Caco-2 (cell line): Measurements from ENCODE around the gene MROH7. TPM values are rescaled to one million over a fixed set of nuclear protein-coding genes. Genes with fewer than 3 reads are reported as not detected.

Experiments
- BruUV-seq: library from RNA; stranded (reverse); fragments of 400-500 nt; replicated peaks from 2 replicates; lab custom pipeline; 2021; lab: Mats Ljungman, UMichigan
- CTCF ChIA-PET: fragments of 300-600 bp; sonication (Branson Sonifier 250); formaldehyde crosslinking; loops from one replicate; lab custom pipeline; 2022; ENCODE audit warnings: antibody characterized with exemption; lab: Charles Lee
- POLR2A ChIA-PET: fragments of 300-600 bp; sonication (Branson Sonifier 250); formaldehyde crosslinking; loops from one replicate; lab custom pipeline; 2022; ENCODE audit warnings: antibody characterized with exemption; lab: Charles Lee
- DNase-seq, 2 experiments: peaks; one replicate each; pipeline versions ENCODE4 v3.0.0 to v3.0.0-alpha.2; 2020 to 2022
- H3K27me3 ChIP-seq: replicated peaks from 2 replicates; pipeline ENCODE4 v1.6.0; 2011; ENCODE audit warnings: low read length; ENCODE audit not compliant: control insufficient read depth, insufficient read depth
- H3K36me3 ChIP-seq: 2 replicates; pipeline ENCODE4 v1.5.1; 2011; ENCODE audit warnings: low read length; ENCODE audit not compliant: control insufficient read depth, insufficient read depth
- H3K4me1 ChIP-seq: fragments of 250-450 bp; sonication (Bioruptor Pico); 2 replicates; pipeline ENCODE4 v1.5.1; 2020; ENCODE audit warnings: mild to moderate bottlenecking
- H3K4me3 ChIP-seq: 2 replicates; pipeline ENCODE4 v1.5.1; 2011; ENCODE audit warnings: low read depth, mild to moderate bottlenecking, control low read depth, low read length
- H3K9me3 ChIP-seq: fragments of 250-450 bp; sonication (Bioruptor Pico); 2 replicates; pipeline ENCODE4 v1.5.1; 2020; ENCODE audit warnings: mild to moderate bottlenecking, moderate library complexity
- H3K27ac Mint-ChIP-seq: one replicate; pipeline ENCODE4 v1.8.0; 2022; ENCODE audit warnings: mixed read lengths; ENCODE audit not compliant: unreplicated experiment
- H3K27me3 Mint-ChIP-seq: one replicate; pipeline ENCODE4 v1.8.0; 2022; ENCODE audit warnings: mixed read lengths; ENCODE audit not compliant: insufficient read depth, unreplicated experiment
- H3K36me3 Mint-ChIP-seq: one replicate; pipeline ENCODE4 v1.8.0; 2022; ENCODE audit warnings: mild to moderate bottlenecking, mixed read lengths; ENCODE audit not compliant: insufficient read depth, unreplicated experiment
- H3K4me1 Mint-ChIP-seq: one replicate; pipeline ENCODE4 v1.8.0; 2022; ENCODE audit warnings: low read depth, mixed read lengths; ENCODE audit not compliant: unreplicated experiment
- H3K4me3 Mint-ChIP-seq: one replicate; pipeline ENCODE4 v1.8.0; 2022; ENCODE audit warnings: mild to moderate bottlenecking, moderate library complexity, mixed read lengths; ENCODE audit not compliant: unreplicated experiment
- H3K9me3 Mint-ChIP-seq: one replicate; pipeline ENCODE4 v1.8.0; 2022; ENCODE audit warnings: mixed read lengths; ENCODE audit not compliant: unreplicated experiment
- intact Hi-C: fragments of 100-400 bp; cut with micrococcal nuclease; formaldehyde crosslinking; loops from one replicate; pipeline ENCODE4 v1.10.0; 2022; ENCODE audit not compliant: unreplicated experiment
- total RNA-seq: library from RNA; stranded (reverse); gene quantifications from 2 replicates; pipeline ENCODE4 v1.2.3, GENCODE V29; 2022
- TF ChIP-seq, protein P1 (sequence below), 2 experiments: fragments of 200-600 bp in 1 of 2; IDR thresholded peaks; 1 replicate in 1 of 2; 2 replicates in 1 of 2; pipeline versions ENCODE4 v1.5.1 to v1.8.0; 2011 to 2022; ENCODE audit warnings: antibody characterized with exemption in 1 of 2, control low read depth in 1 of 2, inconsistent platforms in 1 of 2, low read depth in 1 of 2, low read length in 1 of 2, mild to moderate bottlenecking in 1 of 2, moderate library complexity in 1 of 2; ENCODE audit not compliant: insufficient read depth in 1 of 2, severe bottlenecking in 1 of 2, unreplicated experiment in 1 of 2

The MROH7 gene
- total RNA-seq, 1 experiment from 2014 or later = not detected

DNA sequence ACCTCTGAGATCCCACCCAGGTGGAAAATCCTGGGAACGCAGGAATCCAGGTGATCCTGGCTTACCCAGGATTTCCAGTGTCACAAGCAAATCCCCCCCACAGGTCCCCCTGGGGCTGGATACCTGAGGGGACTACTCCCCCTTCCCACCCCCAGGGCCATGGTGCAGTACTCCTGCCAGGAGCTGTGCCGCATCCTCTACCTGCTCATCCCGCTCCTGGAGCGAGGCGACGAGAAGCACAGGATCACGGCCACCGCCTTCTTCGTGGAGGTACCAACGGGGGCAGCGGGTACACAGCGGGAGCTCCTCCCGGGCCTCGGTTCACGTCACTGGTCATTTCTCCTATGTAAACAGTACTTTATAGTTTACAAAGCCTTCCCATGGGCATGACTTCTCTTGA is 53.6 kb downstream of the MROH7 start:
- CTCF ChIA-PET = no interaction called here
- Histone ChIP-seq H3K4me3 (no peak overlapping the region), H3K4me1 (no peaks in the 10 kb centered on the region), H3K9me3 (no peaks in the 10 kb centered on the region), H3K27me3 (no peaks in the 10 kb centered on the region), H3K36me3 (no peaks in the 10 kb centered on the region)
- TF ChIP-seq, protein P1, sequence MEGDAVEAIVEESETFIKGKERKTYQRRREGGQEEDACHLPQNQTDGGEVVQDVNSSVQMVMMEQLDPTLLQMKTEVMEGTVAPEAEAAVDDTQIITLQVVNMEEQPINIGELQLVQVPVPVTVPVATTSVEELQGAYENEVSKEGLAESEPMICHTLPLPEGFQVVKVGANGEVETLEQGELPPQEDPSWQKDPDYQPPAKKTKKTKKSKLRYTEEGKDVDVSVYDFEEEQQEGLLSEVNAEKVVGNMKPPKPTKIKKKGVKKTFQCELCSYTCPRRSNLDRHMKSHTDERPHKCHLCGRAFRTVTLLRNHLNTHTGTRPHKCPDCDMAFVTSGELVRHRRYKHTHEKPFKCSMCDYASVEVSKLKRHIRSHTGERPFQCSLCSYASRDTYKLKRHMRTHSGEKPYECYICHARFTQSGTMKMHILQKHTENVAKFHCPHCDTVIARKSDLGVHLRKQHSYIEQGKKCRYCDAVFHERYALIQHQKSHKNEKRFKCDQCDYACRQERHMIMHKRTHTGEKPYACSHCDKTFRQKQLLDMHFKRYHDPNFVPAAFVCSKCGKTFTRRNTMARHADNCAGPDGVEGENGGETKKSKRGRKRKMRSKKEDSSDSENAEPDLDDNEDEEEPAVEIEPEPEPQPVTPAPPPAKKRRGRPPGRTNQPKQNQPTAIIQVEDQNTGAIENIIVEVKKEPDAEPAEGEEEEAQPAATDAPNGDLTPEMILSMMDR (IDR thresholded peaks at IDR 0.05; ENCODE audit: insufficient read depth in 1 of 2, low read depth in 1 of 2, low read length in 1 of 2, severe bottlenecking in 1 of 2, unreplicated experiment in 1 of 2) = no peak
- intact Hi-C loops = no loop called here
- no peaks in the 10 kb centered on the region for H3K9me3 Mint-ChIP-seq
- H3K27me3 Mint-ChIP-seq = no peaks in the 10 kb centered on the region
- H3K27ac Mint-ChIP-seq = no peak overlapping the region
- no peak overlapping the region for H3K4me3 Mint-ChIP-seq
- H3K4me1 Mint-ChIP-seq = no peaks in the 10 kb centered on the region
- BruUV-seq = no TSS peak
- no peak for DNase-seq
- no peaks in the 10 kb centered on the region for H3K36me3 Mint-ChIP-seq
- POLR2A ChIA-PET = no interaction called here

GRCh38 chr1:54695764-54696163 is 54.2 kb downstream of the MROH7 start:
- intact Hi-C loops = no loop called here
- Histone ChIP-seq H3K4me1 (no peaks in the 10 kb centered on the region), H3K9me3 (no peaks in the 10 kb centered on the region), H3K36me3 (no peaks in the 10 kb centered on the region), H3K4me3 (no peak overlapping the region), H3K27me3 (no peaks in the 10 kb centered on the region)
- no TSS peak for BruUV-seq
- CTCF ChIA-PET = no interaction called here
- no peaks in the 10 kb centered on the region for H3K9me3 Mint-ChIP-seq
- no peak for DNase-seq
- POLR2A ChIA-PET = no interaction called here
- no peaks in the 10 kb centered on the region for H3K4me1 Mint-ChIP-seq
- no peak overlapping the region for H3K4me3 Mint-ChIP-seq
- H3K27ac Mint-ChIP-seq = no peak overlapping the region
- TF ChIP-seq, protein P1 (IDR thresholded peaks at IDR 0.05; ENCODE audit: insufficient read depth in 1 of 2, low read depth in 1 of 2, low read length in 1 of 2, severe bottlenecking in 1 of 2, unreplicated experiment in 1 of 2) = no peak
- H3K36me3 Mint-ChIP-seq = no peaks in the 10 kb centered on the region
- no peaks in the 10 kb centered on the region for H3K27me3 Mint-ChIP-seq

- no peak overlapping the region for H3K4me3 ChIP-seq
- H3K4me1 Mint-ChIP-seq = no peaks in the 10 kb centered on the region
- no peaks in the 10 kb centered on the region for H3K27me3 ChIP-seq
- intact Hi-C loops = no loop called here
- TF ChIP-seq, protein P1 (IDR thresholded peaks at IDR 0.05; ENCODE audit: insufficient read depth in 1 of 2, low read depth in 1 of 2, low read length in 1 of 2, severe bottlenecking in 1 of 2, unreplicated experiment in 1 of 2) = no peak
- no peaks in the 10 kb centered on the region for H3K36me3 ChIP-seq
- H3K4me3 Mint-ChIP-seq = no peak overlapping the region
- H3K27me3 Mint-ChIP-seq = no peaks in the 10 kb centered on the region
- no peaks in the 10 kb centered on the region for H3K36me3 Mint-ChIP-seq
- no peak for DNase-seq
- ChIA-PET CTCF (no interaction called here), POLR2A (no interaction called here)
- H3K9me3 Mint-ChIP-seq = no peaks in the 10 kb centered on the region
- no peaks in the 10 kb centered on the region for H3K4me1 ChIP-seq
- H3K9me3 ChIP-seq = no peaks in the 10 kb centered on the region
- H3K27ac Mint-ChIP-seq = no peak overlapping the region
- BruUV-seq = no TSS peak
Measured at GRCh38 chr1:54696262-54696661, 54.7 kb downstream of the MROH7 start.
